Duodenal mucosa (tissue), 2 donors: Measurements from ENCODE around the gene CHRDL1.
"Not testable (repeated sequence)": the region's sequence is repeated elsewhere in the genome, so short reads cannot be mapped to it uniquely, and the experiment has no call there.

ENCODE experiments used
- H3K27ac ChIP-seq: one replicate; pipeline ENCODE4 v1.7.0; 2013; ENCODE audit warnings: low read depth, low read length
- H3K27me3 ChIP-seq, 2 donors: one replicate each; pipeline ENCODE4 v1.7.0; 2013; ENCODE audit warnings: low read length in 2 of 2, control low read depth in 1 of 2; ENCODE audit not compliant: insufficient read depth in 2 of 2, control insufficient read depth in 1 of 2
- H3K36me3 ChIP-seq, 2 donors: one replicate each; pipeline ENCODE4 v1.7.0; 2013; ENCODE audit warnings: low read length in 2 of 2, control low read depth in 1 of 2; ENCODE audit not compliant: insufficient read depth in 2 of 2, control insufficient read depth in 1 of 2
- H3K4me1 ChIP-seq, 2 donors: one replicate each; pipeline ENCODE4 v1.7.0; 2013; ENCODE audit warnings: low read length in 2 of 2, control low read depth in 1 of 2; ENCODE audit not compliant: insufficient read depth in 2 of 2, control insufficient read depth in 1 of 2
- H3K4me3 ChIP-seq, 2 donors: one replicate each; pipeline ENCODE4 v1.7.0; 2013; ENCODE audit warnings: low read length in 2 of 2, low read depth in 1 of 2
- H3K9ac ChIP-seq, 2 donors: one replicate each; pipeline ENCODE4 v1.7.0; 2013; ENCODE audit warnings: low read length in 2 of 2, low read depth in 1 of 2
- H3K9me3 ChIP-seq, 2 donors: one replicate each; pipeline ENCODE4 v1.7.0; 2013; ENCODE audit warnings: low read length in 2 of 2, control low read depth in 1 of 2; ENCODE audit not compliant: control insufficient read depth in 1 of 2

Gene CHRDL1, protein sequence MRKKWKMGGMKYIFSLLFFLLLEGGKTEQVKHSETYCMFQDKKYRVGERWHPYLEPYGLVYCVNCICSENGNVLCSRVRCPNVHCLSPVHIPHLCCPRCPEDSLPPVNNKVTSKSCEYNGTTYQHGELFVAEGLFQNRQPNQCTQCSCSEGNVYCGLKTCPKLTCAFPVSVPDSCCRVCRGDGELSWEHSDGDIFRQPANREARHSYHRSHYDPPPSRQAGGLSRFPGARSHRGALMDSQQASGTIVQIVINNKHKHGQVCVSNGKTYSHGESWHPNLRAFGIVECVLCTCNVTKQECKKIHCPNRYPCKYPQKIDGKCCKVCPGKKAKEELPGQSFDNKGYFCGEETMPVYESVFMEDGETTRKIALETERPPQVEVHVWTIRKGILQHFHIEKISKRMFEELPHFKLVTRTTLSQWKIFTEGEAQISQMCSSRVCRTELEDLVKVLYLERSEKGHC

DNA sequence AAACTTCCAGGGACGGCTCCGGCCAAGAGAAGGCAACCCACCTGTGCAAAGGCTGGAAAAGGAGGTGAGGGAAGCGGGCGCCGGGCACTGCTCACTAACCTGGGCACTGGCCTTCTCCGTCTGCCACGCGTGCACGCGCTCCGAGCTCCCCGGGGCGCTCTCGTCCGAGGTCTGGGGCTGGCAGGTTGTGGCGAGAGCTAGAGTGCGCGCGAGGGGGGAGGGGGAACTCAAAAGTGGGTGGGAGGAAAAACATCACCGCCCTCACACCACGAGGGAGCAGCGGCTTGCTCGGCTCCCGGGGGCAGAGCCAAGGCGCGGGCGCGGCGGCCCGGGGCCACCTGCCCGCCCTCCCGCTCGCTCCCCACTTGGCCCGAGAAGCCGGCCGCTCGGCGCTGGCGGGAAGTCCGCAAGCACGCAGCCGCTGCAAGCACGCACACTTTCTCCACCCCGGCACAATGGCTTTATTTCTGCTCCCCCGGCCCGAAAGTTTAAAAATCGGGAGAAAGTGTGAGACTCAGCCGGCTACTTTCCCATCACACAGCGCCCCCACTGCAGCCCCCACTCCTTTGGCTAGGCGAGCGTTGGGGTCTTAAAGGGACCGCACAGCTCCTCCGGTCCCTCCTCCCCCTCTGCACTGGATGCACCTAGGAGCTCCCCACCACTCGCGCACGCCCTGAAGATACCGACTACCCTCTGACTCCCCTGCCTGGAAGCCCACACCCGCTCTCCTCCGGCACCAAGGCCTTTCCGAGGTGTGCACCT lies at the start of gene CHRDL1:
Gene CHRDL1, minus strand, starts transcription at position 173 of the 762 bp plus-strand sequence. CDS start 3,636 bp downstream, outside the sequence.
- peaks cover 0 to 4% of the 10 kb centered on the region in 2 donors for H3K27me3 ChIP-seq

DNA sequence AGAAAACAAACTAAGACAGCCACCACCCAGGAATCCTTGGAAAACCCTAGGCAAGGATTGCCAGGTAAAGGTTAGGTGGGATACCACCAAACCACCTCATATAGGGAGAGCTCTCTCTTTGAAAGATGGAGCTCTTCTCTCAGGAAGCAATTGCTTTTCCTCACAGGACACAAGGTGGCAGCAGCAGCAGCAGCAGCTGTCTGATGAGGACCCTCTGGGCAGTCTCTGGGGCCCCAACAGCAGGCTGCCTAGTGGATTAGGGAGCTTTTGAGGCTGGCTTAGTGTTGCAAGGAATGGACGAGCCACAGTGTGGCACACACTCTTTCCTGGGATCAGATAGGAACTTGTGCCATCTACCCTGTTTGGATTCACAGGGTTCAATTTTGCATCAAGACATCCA lies 41.4 kb upstream of the CHRDL1 start:
- Histone ChIP-seq H3K27ac (no peak overlapping the region), H3K36me3 (no peaks in the 10 kb centered on the region), H3K9ac (no peak overlapping the region), H3K4me3 (no peak overlapping the region), H3K4me1 (no peaks in the 10 kb centered on the region), H3K9me3 (no peaks in the 10 kb centered on the region), H3K27me3 (no peaks in the 10 kb centered on the region)

More for the DNA sequence above, at the start of gene CHRDL1:
- peak within 1 kb of the TSS in 1 of 2 donors; percentile 40 for H3K4me3 ChIP-seq
- no peaks in the 10 kb centered on the region for H3K9me3 ChIP-seq
- no peaks in the 10 kb centered on the region for H3K36me3 ChIP-seq
- H3K27ac ChIP-seq = no peak within 1 kb of the TSS
- no peaks in the 10 kb centered on the region for H3K4me1 ChIP-seq
- no peak within 1 kb of the TSS for H3K9ac ChIP-seq

DNA sequence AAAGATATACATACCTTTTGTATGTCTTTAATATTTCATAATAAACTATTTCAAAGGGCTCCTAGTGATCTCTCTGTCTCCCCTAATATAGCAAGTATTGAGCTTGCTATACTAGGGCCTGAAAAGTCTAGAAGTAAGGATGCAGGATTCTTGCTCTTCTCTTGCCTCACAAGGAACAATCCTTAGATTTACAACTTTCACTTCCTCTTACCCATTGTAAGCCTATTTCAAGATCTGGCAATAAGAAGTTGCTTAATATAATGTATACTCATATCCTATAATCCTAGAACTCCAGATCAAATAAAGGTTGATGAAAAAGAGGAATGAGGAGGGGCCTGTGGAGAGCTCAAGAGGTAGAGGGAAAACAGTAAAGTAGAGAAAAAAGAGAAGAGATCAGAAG lies 40.8 kb upstream of the CHRDL1 start:
- H3K4me1 ChIP-seq = no peaks in the 10 kb centered on the region
- no peaks in the 10 kb centered on the region for H3K27me3 ChIP-seq
- H3K9ac ChIP-seq = no peak overlapping the region
- H3K36me3 ChIP-seq = no peaks in the 10 kb centered on the region
- H3K4me3 ChIP-seq = no peak overlapping the region
- H3K9me3 ChIP-seq = no peaks in the 10 kb centered on the region
- no peak overlapping the region for H3K27ac ChIP-seq

DNA sequence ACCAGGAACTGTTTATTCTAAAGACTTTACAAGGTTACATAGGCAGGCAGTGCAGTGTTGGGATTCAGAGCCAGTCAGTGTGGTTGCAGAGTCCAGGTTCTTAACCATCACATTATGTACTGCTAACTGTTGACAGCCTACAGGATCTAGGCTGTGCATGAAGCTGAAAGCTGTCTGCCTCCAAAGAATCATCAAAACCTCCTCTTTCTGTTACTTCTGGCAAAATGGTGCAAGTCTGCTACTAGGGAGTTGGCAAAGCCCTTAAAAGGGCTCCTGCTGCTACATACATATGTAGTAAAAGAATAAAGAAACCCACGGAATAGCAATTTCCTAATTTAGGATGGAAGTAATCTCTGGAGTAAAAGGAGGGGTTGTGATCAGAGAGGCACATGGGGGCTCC lies 40.4 kb upstream of the CHRDL1 start:
- H3K4me1 ChIP-seq = no peaks in the 10 kb centered on the region

DNA sequence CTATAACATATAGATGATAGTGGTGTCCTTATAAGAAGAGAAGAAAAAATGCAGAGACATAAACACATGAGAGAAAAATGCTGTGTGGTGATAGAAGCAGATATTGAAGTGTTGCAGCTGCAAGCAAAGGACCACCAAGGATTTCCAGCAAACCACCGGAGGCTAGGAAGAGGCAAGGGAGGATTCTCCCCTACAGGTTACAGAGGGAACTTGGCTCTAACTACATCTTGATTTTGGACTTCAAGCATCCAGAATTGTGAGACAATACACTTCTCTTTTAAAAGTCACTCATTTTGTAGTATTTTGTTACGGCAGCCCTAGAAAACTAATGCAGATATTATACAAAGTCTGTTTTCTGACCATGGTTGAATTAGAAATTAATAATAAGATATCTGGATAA lies 30.4 kb upstream of the CHRDL1 start:
- H3K27ac ChIP-seq = no peak overlapping the region
- no peak overlapping the region for H3K9ac ChIP-seq
- no peaks in the 10 kb centered on the region for H3K9me3 ChIP-seq
- no peaks in the 10 kb centered on the region for H3K27me3 ChIP-seq
- no peaks in the 10 kb centered on the region for H3K4me1 ChIP-seq
- H3K36me3 ChIP-seq = no peaks in the 10 kb centered on the region
- no peak overlapping the region for H3K4me3 ChIP-seq

More for the DNA sequence above, 40.4 kb upstream of the CHRDL1 start:
- no peak overlapping the region for H3K4me3 ChIP-seq
- H3K27me3 ChIP-seq = no peaks in the 10 kb centered on the region
- no peaks in the 10 kb centered on the region for H3K9me3 ChIP-seq
- no peaks in the 10 kb centered on the region for H3K36me3 ChIP-seq
- H3K27ac ChIP-seq = no peak overlapping the region
- no peak overlapping the region for H3K9ac ChIP-seq

DNA sequence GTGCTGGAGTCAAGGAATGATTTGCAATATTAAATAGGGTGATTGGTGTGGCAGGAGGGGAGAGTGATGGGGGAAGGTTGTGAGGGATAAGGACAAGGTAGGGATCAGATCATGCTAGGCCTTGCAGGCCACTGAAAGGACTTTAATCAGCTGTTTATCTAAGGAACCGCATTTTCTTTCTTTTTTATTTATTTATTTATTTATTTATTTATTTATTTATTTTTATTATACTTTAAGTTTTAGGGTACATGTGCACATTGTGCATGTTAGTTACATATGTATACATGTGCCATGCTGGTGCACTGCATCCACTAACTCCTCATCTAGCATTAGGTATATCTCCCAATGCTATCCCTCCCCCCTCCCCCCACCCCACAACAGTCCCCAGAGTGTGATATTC lies 20.9 kb upstream of the CHRDL1 start:
- not testable (repeated sequence) for H3K9ac ChIP-seq, H3K4me1 ChIP-seq, H3K27ac ChIP-seq, H3K4me3 ChIP-seq, H3K36me3 ChIP-seq, H3K27me3 ChIP-seq, H3K9me3 ChIP-seq

DNA sequence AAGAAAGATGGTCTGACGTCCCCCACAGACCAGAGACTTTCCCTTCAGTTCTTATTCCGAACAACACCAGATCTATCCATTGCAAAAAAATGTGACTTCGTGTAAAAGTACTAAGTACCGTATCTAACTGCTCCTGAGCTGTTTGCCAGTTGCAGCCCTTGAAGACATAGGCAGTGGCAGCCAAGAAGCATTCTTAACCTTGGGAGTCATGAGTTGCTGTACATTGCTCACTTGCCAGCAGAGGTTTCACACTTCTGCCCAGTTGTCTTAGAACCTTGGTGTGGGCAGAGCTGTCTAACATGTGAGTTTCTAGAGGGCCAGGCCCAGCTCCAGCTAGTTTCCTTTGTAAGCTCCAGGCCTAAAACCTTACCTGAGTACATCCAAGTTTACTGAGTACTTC lies 10.5 kb upstream of the CHRDL1 start:
- no peak overlapping the region for H3K4me3 ChIP-seq
- no peaks in the 10 kb centered on the region for H3K4me1 ChIP-seq
- no peak overlapping the region for H3K9ac ChIP-seq
- no peak overlapping the region for H3K27ac ChIP-seq
- H3K9me3 ChIP-seq = no peaks in the 10 kb centered on the region
- H3K36me3 ChIP-seq = no peaks in the 10 kb centered on the region
- no peaks in the 10 kb centered on the region for H3K27me3 ChIP-seq

DNA sequence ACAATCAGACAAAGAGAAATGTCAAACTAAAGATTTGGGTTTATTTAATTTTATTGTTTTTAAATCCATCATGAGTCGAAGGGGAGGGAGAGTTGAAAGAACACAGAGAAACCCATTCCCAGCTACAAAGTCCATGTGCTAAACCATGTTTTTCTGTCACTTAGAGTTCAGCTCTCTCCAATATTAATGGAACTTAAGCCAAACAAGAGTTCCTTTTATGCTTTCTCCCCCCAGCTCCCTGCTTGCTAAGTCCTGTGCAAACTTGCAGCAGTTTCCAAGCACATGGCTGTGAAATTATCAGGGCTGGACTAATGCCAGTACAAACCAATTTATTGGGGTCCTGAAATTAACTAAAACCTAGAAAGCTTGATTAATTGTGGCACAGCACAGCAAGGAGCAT lies 9.7 kb upstream of the CHRDL1 start:
- H3K27me3 ChIP-seq = no peaks in the 10 kb centered on the region
- no peak overlapping the region for H3K27ac ChIP-seq
- H3K36me3 ChIP-seq = no peaks in the 10 kb centered on the region

DNA sequence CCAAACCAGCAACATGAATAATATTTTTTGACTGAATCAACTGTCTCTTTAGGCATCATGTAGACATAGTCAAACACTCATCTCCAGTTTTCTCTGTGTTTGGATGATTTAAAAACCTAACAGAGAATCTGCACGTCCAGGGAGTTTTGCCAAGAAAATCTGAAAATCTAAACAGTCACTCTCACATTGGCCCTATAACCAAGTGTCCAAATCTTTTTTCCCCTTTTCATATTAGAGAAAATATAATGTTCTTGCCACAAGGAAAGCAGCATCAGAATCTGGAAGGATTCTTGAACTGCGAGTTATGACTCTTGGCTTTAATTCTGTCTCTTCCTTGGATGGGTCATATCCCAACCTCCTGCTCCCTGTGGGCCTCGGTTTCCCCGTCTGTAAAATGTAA lies 8.8 kb upstream of the CHRDL1 start:
- no peaks in the 10 kb centered on the region for H3K9me3 ChIP-seq
- no peaks in the 10 kb centered on the region for H3K4me1 ChIP-seq
- H3K36me3 ChIP-seq = no peaks in the 10 kb centered on the region
- no peak overlapping the region for H3K9ac ChIP-seq
- no peak overlapping the region for H3K27ac ChIP-seq
- H3K27me3 ChIP-seq = no peaks in the 10 kb centered on the region
- H3K4me3 ChIP-seq = no peak overlapping the region

More for the DNA sequence above, 9.7 kb upstream of the CHRDL1 start:
- H3K9me3 ChIP-seq = no peaks in the 10 kb centered on the region
- no peak overlapping the region for H3K9ac ChIP-seq
- H3K4me1 ChIP-seq = no peaks in the 10 kb centered on the region
- no peak overlapping the region for H3K4me3 ChIP-seq

DNA sequence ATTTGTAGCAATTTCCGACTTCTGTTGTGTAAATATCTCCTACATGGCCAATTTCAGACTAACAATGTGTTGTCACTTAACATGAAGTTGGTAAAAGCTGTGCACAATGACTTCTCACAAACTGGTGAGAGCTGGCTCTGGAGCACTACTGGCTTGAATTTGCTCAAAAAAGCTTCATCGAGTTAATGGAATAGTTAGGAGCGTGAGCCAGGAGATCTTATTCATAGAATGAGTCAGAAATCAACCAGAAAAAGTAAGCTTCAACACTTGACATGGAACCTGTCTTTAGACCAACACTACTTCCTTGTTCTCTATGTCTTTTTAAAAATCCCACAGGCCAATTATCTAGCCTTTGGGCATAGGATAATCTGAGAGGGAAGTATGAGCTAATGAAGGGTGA lies 7.9 kb upstream of the CHRDL1 start:
- Histone ChIP-seq H3K36me3 (no peaks in the 10 kb centered on the region), H3K27ac (no peak overlapping the region), H3K4me3 (no peak overlapping the region), H3K4me1 (no peaks in the 10 kb centered on the region), H3K27me3 (no peaks in the 10 kb centered on the region), H3K9me3 (no peaks in the 10 kb centered on the region), H3K9ac (no peak overlapping the region)
